Measurements from ENCODE around the gene MSH6. TPM values are rescaled to one million over a fixed set of nuclear protein-coding genes. Genes with fewer than 3 reads are reported as not detected.

The MSH6 gene
- total and polyA plus RNA-seq, 2 of the 13 experiments (the other 11 are each of a cell fraction or from before 2014, with no cell fraction given): 20.8 to 113 TPM

DNA sequence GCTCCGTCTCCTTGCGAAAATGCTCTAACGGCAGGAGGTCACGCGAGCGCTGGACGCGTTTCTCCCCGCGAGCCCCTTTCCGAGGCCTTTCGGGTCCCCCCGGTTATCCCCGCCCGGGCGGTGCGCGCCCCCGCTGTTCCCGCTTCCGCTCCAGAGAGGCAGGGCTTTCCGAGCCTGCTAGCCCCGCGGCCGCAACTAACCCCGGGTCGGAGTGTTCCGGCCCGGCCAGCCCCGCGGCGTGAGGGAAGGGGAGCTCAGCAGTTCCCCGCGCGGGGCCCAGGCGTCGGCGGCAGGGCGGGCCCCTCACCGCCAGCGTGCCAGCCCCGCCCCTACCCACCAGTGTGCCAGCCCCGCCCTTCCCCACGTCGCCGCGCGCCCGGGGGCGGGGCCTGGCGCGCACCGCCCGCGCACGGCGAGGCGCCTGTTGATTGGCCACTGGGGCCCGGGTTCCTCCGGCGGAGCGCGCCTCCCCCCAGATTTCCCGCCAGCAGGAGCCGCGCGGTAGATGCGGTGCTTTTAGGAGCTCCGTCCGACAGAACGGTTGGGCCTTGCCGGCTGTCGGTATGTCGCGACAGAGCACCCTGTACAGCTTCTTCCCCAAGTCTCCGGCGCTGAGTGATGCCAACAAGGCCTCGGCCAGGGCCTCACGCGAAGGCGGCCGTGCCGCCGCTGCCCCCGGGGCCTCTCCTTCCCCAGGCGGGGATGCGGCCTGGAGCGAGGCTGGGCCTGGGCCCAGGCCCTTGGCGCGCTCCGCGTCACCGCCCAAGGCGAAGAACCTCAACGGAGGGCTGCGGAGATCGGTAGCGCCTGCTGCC, at the start of gene MSH6 (continued):
- TF ChIP-seq ZNF605 (CRISPR knock-in tag; IDR thresholded peaks at IDR 0.05) (peak; percentile 70; the same call in 1 of the 2 replicates), LCORL (IDR thresholded peaks at IDR 0.05) (no peak; the same call in 1 of the 2 replicates), LCORL (CRISPR knock-in tag; IDR thresholded peaks at IDR 0.05) (peak; percentile 85), ZSCAN20 (CRISPR knock-in tag; IDR thresholded peaks at IDR 0.05; ENCODE audit: borderline replicate concordance) (peak; percentile 98), ZNF382 (CRISPR knock-in tag; IDR thresholded peaks at IDR 0.05; ENCODE audit: borderline replicate concordance) (no peak), ZNF136 (CRISPR knock-in tag; IDR thresholded peaks at IDR 0.05; ENCODE audit: low read depth) (no peak), NCOA2 (CRISPR knock-in tag; IDR thresholded peaks at IDR 0.05) (no peak; the same call in 1 of the 2 replicates), ZNF614 (CRISPR knock-in tag; IDR thresholded peaks at IDR 0.05; ENCODE audit: borderline replicate concordance) (peak; percentile 26; the same call in 1 of the 2 replicates), ZNF878 (CRISPR knock-in tag; IDR thresholded peaks at IDR 0.05) (peak; percentile 71), NBN (conservative IDR thresholded peaks at IDR 0.05) (no peak), XBP1 (CRISPR knock-in tag; IDR thresholded peaks at IDR 0.05) (peak; percentile 80; the same call in 1 of the 2 replicates), FOXC1 (CRISPR knock-in tag; IDR thresholded peaks at IDR 0.05; ENCODE audit: borderline replicate concordance) (peak; percentile 83; the same call in 1 of the 2 replicates), PHF8 (CRISPR knock-in tag; IDR thresholded peaks at IDR 0.05) (peak; percentile 97), ZNF556 (CRISPR knock-in tag; IDR thresholded peaks at IDR 0.05; ENCODE audit: borderline replicate concordance) (no peak), ZNF44 (CRISPR knock-in tag; IDR thresholded peaks at IDR 0.05) (peak; percentile 12; the same call in 1 of the 2 replicates), ISX (CRISPR knock-in tag; conservative IDR thresholded peaks at IDR 0.05) (peak; percentile 97), PRPF4 (IDR thresholded peaks at IDR 0.05; ENCODE audit: low read depth, low read length, poor library complexity, severe bottlenecking) (no peak), ZNF772 (CRISPR knock-in tag; IDR thresholded peaks at IDR 0.05) (peak; percentile 58; the same call in 1 of the 2 replicates), ZNF749 (CRISPR knock-in tag; IDR thresholded peaks at IDR 0.05; ENCODE audit: borderline replicate concordance) (peak; percentile 96; the same call in 1 of the 2 replicates), SCMH1 (CRISPR knock-in tag; IDR thresholded peaks at IDR 0.05; ENCODE audit: borderline replicate concordance) (no peak), ADNP (CRISPR knock-in tag; IDR thresholded peaks at IDR 0.05) (no peak), ZBTB7B (CRISPR knock-in tag; IDR thresholded peaks at IDR 0.05) (peak; percentile 66), ZFP41 (CRISPR knock-in tag; IDR thresholded peaks at IDR 0.05; ENCODE audit: borderline replicate concordance) (peak; percentile 94; the same call in 1 of the 2 replicates), KDM5B (CRISPR knock-in tag; IDR thresholded peaks at IDR 0.05; ENCODE audit: borderline replicate concordance) (peak; percentile 99), ZBTB21 (CRISPR knock-in tag; IDR thresholded peaks at IDR 0.05) (no peak)
- TF ChIP-seq, protein P1, sequence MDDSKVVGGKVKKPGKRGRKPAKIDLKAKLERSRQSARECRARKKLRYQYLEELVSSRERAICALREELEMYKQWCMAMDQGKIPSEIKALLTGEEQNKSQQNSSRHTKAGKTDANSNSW (CRISPR knock-in tag; IDR thresholded peaks at IDR 0.05; ENCODE audit: borderline replicate concordance): 0 out of 2 replicates have a peak, but pooled peaks have one; percentile 70
- TF ChIP-seq, protein P2, sequence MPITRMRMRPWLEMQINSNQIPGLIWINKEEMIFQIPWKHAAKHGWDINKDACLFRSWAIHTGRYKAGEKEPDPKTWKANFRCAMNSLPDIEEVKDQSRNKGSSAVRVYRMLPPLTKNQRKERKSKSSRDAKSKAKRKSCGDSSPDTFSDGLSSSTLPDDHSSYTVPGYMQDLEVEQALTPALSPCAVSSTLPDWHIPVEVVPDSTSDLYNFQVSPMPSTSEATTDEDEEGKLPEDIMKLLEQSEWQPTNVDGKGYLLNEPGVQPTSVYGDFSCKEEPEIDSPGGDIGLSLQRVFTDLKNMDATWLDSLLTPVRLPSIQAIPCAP (CRISPR knock-in tag; IDR thresholded peaks at IDR 0.05; ENCODE audit: low read depth): peak; percentile 80
- TF ChIP-seq, protein P3, sequence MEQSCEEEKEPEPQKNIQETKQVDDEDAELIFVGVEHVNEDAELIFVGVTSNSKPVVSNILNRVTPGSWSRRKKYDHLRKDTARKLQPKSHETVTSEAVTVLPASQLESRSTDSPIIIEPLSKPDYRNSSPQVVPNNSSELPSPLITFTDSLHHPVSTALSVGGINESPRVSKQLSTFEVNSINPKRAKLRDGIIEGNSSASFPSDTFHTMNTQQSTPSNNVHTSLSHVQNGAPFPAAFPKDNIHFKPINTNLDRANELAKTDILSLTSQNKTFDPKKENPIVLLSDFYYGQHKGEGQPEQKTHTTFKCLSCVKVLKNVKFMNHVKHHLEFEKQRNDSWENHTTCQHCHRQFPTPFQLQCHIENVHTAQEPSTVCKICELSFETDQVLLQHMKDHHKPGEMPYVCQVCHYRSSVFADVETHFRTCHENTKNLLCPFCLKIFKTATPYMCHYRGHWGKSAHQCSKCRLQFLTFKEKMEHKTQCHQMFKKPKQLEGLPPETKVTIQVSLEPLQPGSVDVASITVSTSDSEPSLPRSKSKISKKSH (CRISPR knock-in tag; IDR thresholded peaks at IDR 0.05; ENCODE audit: borderline replicate concordance): peak; percentile 68; the same call in 1 of the 2 replicates
